Measurements from ENCODE around the gene CTNND2.
"Not testable (repeated sequence)": the region's sequence is repeated elsewhere in the genome, so short reads cannot be mapped to it uniquely, and the experiment has no call there.

CTNND2 gene

GRCh38 chr5:11319836-11320580, 584.2 kb downstream of the CTNND2 start:
- Mint-ChIP-seq H3K4me1 (no peaks in the 10 kb centered on the region), H3K27ac (no peak overlapping the region), H3K4me3 (no peak overlapping the region), H3K27me3 (peaks cover 4% of the 10 kb centered on the region), H3K36me3 (ENCODE audit: low read depth) (no peaks in the 10 kb centered on the region), H3K9me3 (no peaks in the 10 kb centered on the region)
- DNase-seq (no peak), ATAC-seq (no peak)

- not testable (repeated sequence) for H3K4me3 Mint-ChIP-seq; H3K36me3 Mint-ChIP-seq (ENCODE audit: low read depth); DNase-seq; H3K27me3 Mint-ChIP-seq; ATAC-seq; H3K27ac Mint-ChIP-seq; H3K9me3 Mint-ChIP-seq; H3K4me1 Mint-ChIP-seq
These were observed 590.6 kb downstream of the CTNND2 start for GRCh38 chr5:11313694-11314093.

GRCh38 chr5:11311731-11312130, 592.5 kb downstream of the CTNND2 start:
- H3K27ac Mint-ChIP-seq: no peak overlapping the region
- H3K4me3 Mint-ChIP-seq: no peak overlapping the region
- no peak for ATAC-seq
- H3K4me1 Mint-ChIP-seq: no peaks in the 10 kb centered on the region
- H3K36me3 Mint-ChIP-seq (ENCODE audit: low read depth): no peaks in the 10 kb centered on the region
- no peaks in the 10 kb centered on the region for H3K9me3 Mint-ChIP-seq
- no peak for DNase-seq
- no peaks in the 10 kb centered on the region for H3K27me3 Mint-ChIP-seq

GRCh38 chr5:11311272-11311671, 593.0 kb downstream of the CTNND2 start:
- H3K9me3 Mint-ChIP-seq: no peaks in the 10 kb centered on the region
- H3K4me3 Mint-ChIP-seq: no peak overlapping the region
- H3K4me1 Mint-ChIP-seq: no peaks in the 10 kb centered on the region
- H3K27me3 Mint-ChIP-seq: no peaks in the 10 kb centered on the region
- peak; percentile 37 for ATAC-seq
- H3K27ac Mint-ChIP-seq: no peak overlapping the region
- DNase-seq: no peak
- no peaks in the 10 kb centered on the region for H3K36me3 Mint-ChIP-seq (ENCODE audit: low read depth)

GRCh38 chr5:11310158-11310557, 594.1 kb downstream of the CTNND2 start:
- Mint-ChIP-seq H3K36me3 (ENCODE audit: low read depth) (no peaks in the 10 kb centered on the region), H3K27me3 (no peaks in the 10 kb centered on the region), H3K4me1 (no peaks in the 10 kb centered on the region), H3K4me3 (no peak overlapping the region), H3K27ac (no peak overlapping the region), H3K9me3 (no peaks in the 10 kb centered on the region)
- DNase-seq: no peak
- ATAC-seq: no peak

- H3K27me3 Mint-ChIP-seq: peaks cover 2% of the 10 kb centered on the region
- H3K4me3 Mint-ChIP-seq: no peak overlapping the region
- H3K27ac Mint-ChIP-seq: no peak overlapping the region
- no peaks in the 10 kb centered on the region for H3K4me1 Mint-ChIP-seq
- ATAC-seq (no peak), DNase-seq (no peak)
- H3K9me3 Mint-ChIP-seq: peaks cover 4% of the 10 kb centered on the region
- H3K36me3 Mint-ChIP-seq (ENCODE audit: low read depth): no peaks in the 10 kb centered on the region
These were observed 597.9 kb downstream of the CTNND2 start for GRCh38 chr5:11306365-11306764.

- Mint-ChIP-seq H3K36me3 (ENCODE audit: low read depth) (no peaks in the 10 kb centered on the region), H3K27ac (no peak overlapping the region), H3K4me1 (no peaks in the 10 kb centered on the region), H3K4me3 (no peak overlapping the region), H3K9me3 (peaks cover 4% of the 10 kb centered on the region), H3K27me3 (peaks cover 2% of the 10 kb centered on the region)
- no peak for DNase-seq
- ATAC-seq: no peak
These were observed 599.0 kb downstream of the CTNND2 start for GRCh38 chr5:11305245-11305644.

- H3K9me3 Mint-ChIP-seq: peaks cover 4% of the 10 kb centered on the region
- no peak for ATAC-seq
- H3K27me3 Mint-ChIP-seq: peaks cover 2% of the 10 kb centered on the region
- H3K27ac Mint-ChIP-seq: no peak overlapping the region
- DNase-seq: no peak
- no peak overlapping the region for H3K4me3 Mint-ChIP-seq
- H3K4me1 Mint-ChIP-seq: no peaks in the 10 kb centered on the region
- no peaks in the 10 kb centered on the region for H3K36me3 Mint-ChIP-seq (ENCODE audit: low read depth)
These were observed 599.6 kb downstream of the CTNND2 start for GRCh38 chr5:11304641-11305040.

- DNase-seq: no peak
- Mint-ChIP-seq H3K27ac (no peak overlapping the region), H3K4me1 (no peaks in the 10 kb centered on the region), H3K36me3 (ENCODE audit: low read depth) (no peaks in the 10 kb centered on the region), H3K27me3 (peaks cover 2% of the 10 kb centered on the region), H3K9me3 (peaks cover 4% of the 10 kb centered on the region), H3K4me3 (no peak overlapping the region)
- no peak for ATAC-seq
These were observed 601.6 kb downstream of the CTNND2 start for GRCh38 chr5:11302663-11303062.

- no peak for ATAC-seq
- H3K27me3 Mint-ChIP-seq: peaks cover 2% of the 10 kb centered on the region
- H3K27ac Mint-ChIP-seq: no peak overlapping the region
- no peak for DNase-seq
- no peaks in the 10 kb centered on the region for H3K4me1 Mint-ChIP-seq
- H3K36me3 Mint-ChIP-seq (ENCODE audit: low read depth): no peaks in the 10 kb centered on the region
- no peak overlapping the region for H3K4me3 Mint-ChIP-seq
- peaks cover 4% of the 10 kb centered on the region for H3K9me3 Mint-ChIP-seq
These were observed 603.1 kb downstream of the CTNND2 start for GRCh38 chr5:11301171-11301570.

- Mint-ChIP-seq H3K4me3 (no peak overlapping the region), H3K27ac (no peak overlapping the region), H3K27me3 (peaks cover 2% of the 10 kb centered on the region), H3K36me3 (ENCODE audit: low read depth) (no peaks in the 10 kb centered on the region), H3K4me1 (no peaks in the 10 kb centered on the region), H3K9me3 (peaks cover 4% of the 10 kb centered on the region)
- DNase-seq: no peak
- ATAC-seq: no peak
These were observed 603.5 kb downstream of the CTNND2 start for GRCh38 chr5:11300736-11301135.

GRCh38 chr5:11298877-11299276, 605.4 kb downstream of the CTNND2 start:
- Mint-ChIP-seq H3K27ac (no peak overlapping the region), H3K27me3 (no peaks in the 10 kb centered on the region), H3K9me3 (no peaks in the 10 kb centered on the region), H3K4me3 (no peak overlapping the region), H3K36me3 (ENCODE audit: low read depth) (no peaks in the 10 kb centered on the region), H3K4me1 (no peaks in the 10 kb centered on the region)
- ATAC-seq (no peak), DNase-seq (no peak)

- H3K27me3 Mint-ChIP-seq: peaks cover 2% of the 10 kb centered on the region
- H3K4me3 Mint-ChIP-seq: no peak overlapping the region
- no peak overlapping the region for H3K27ac Mint-ChIP-seq
- no peak for ATAC-seq
- H3K36me3 Mint-ChIP-seq (ENCODE audit: low read depth): no peaks in the 10 kb centered on the region
- DNase-seq: no peak
- no peaks in the 10 kb centered on the region for H3K4me1 Mint-ChIP-seq
- H3K9me3 Mint-ChIP-seq: no peaks in the 10 kb centered on the region
These were observed 610.7 kb downstream of the CTNND2 start for GRCh38 chr5:11293523-11293922.

GRCh38 chr5:11292648-11293356, 611.4 kb downstream of the CTNND2 start:
- H3K27ac Mint-ChIP-seq: no peak overlapping the region
- ATAC-seq (no peak), DNase-seq (no peak)
- no peaks in the 10 kb centered on the region for H3K4me1 Mint-ChIP-seq
- no peaks in the 10 kb centered on the region for H3K36me3 Mint-ChIP-seq (ENCODE audit: low read depth)
- no peaks in the 10 kb centered on the region for H3K9me3 Mint-ChIP-seq
- peaks cover 2% of the 10 kb centered on the region for H3K27me3 Mint-ChIP-seq
- H3K4me3 Mint-ChIP-seq: no peak overlapping the region

- H3K9me3 Mint-ChIP-seq: no peaks in the 10 kb centered on the region
- H3K4me1 Mint-ChIP-seq: no peaks in the 10 kb centered on the region
- H3K27ac Mint-ChIP-seq: no peak overlapping the region
- no peak for ATAC-seq
- H3K27me3 Mint-ChIP-seq: peaks cover 7% of the 10 kb centered on the region
- H3K36me3 Mint-ChIP-seq (ENCODE audit: low read depth): no peaks in the 10 kb centered on the region
- no peak for DNase-seq
- H3K4me3 Mint-ChIP-seq: no peak overlapping the region
These were observed 614.5 kb downstream of the CTNND2 start for GRCh38 chr5:11289733-11290132.

All from activated naive CD8-positive, alpha-beta T cell treated with anti-CD3 and anti-CD28 coated beads, Interleukin-2, amount 50 U/mL, for 24 hours (primary cell).